ENCODE measurements around the gene CTAGE4. TPM values are rescaled to one million over a fixed set of nuclear protein-coding genes. Genes with fewer than 3 reads are reported as not detected.
"Not testable (repeated sequence)": the region's sequence is repeated elsewhere in the genome, so short reads cannot be mapped to it uniquely, and the experiment has no call there.

Gene CTAGE4
- polyA plus RNA-seq: 1 to 10 TPM; 3.2 to 4.3 TPM

GRCh38 chr7:144183166-144183565 lies at the start of gene CTAGE4:
TSS of gene CTAGE4 (plus strand) at chr7:144183466. CDS start at chr7:144183504, 38 bp downstream.
- not testable (repeated sequence) for H3K4me1 ChIP-seq (ENCODE audit: control insufficient read depth in 2 of 2, insufficient read depth in 2 of 2, low read length in 1 of 2); H3K27me3 ChIP-seq (ENCODE audit: control insufficient read depth in 1 of 2, insufficient read depth in 2 of 2, low read length in 2 of 2); H3K9me3 ChIP-seq (ENCODE audit: control insufficient read depth in 2 of 2, insufficient read depth in 1 of 2, low read depth in 1 of 2, low read length in 1 of 2); H3K36me3 ChIP-seq (ENCODE audit: control insufficient read depth in 2 of 2, insufficient read depth in 2 of 2, low read length in 1 of 2); H3K27ac ChIP-seq (ENCODE audit: low read depth in 2 of 2, low read length in 1 of 2); H3K4me3 ChIP-seq (ENCODE audit: low read depth in 1 of 2, low read length in 2 of 2)
- WGBS, 2 donors: no CpG with 5 or more reads among the region's 19 CpGs

- 55 to 64% methylated on average over 1 of the region's 1 CpG for WGBS, 2 donors
- no peaks in the 10 kb centered on the region for H3K36me3 ChIP-seq (ENCODE audit: control insufficient read depth in 2 of 2, insufficient read depth in 2 of 2, low read length in 1 of 2)
- H3K27ac ChIP-seq (ENCODE audit: low read depth in 2 of 2, low read length in 1 of 2): no peak overlapping the region
- H3K4me1 ChIP-seq (ENCODE audit: control insufficient read depth in 2 of 2, insufficient read depth in 2 of 2, low read length in 1 of 2): no peaks in the 10 kb centered on the region
- no peak overlapping the region for H3K4me3 ChIP-seq (ENCODE audit: low read depth in 1 of 2, low read length in 2 of 2)
- H3K27me3 ChIP-seq (ENCODE audit: control insufficient read depth in 1 of 2, insufficient read depth in 2 of 2, low read length in 2 of 2): no peaks in the 10 kb centered on the region
- H3K9me3 ChIP-seq (ENCODE audit: control insufficient read depth in 2 of 2, insufficient read depth in 1 of 2, low read depth in 1 of 2, low read length in 1 of 2): no peaks in the 10 kb centered on the region
Measured at GRCh38 chr7:144134116-144134515, 49.1 kb upstream of the CTAGE4 start.

- Histone ChIP-seq H3K4me3 (ENCODE audit: low read depth in 1 of 2, low read length in 2 of 2) (no peak overlapping the region), H3K9me3 (ENCODE audit: control insufficient read depth in 2 of 2, insufficient read depth in 1 of 2, low read depth in 1 of 2, low read length in 1 of 2) (no peaks in the 10 kb centered on the region), H3K27ac (ENCODE audit: low read depth in 2 of 2, low read length in 1 of 2) (no peak overlapping the region), H3K4me1 (ENCODE audit: control insufficient read depth in 2 of 2, insufficient read depth in 2 of 2, low read length in 1 of 2) (no peaks in the 10 kb centered on the region), H3K36me3 (ENCODE audit: control insufficient read depth in 2 of 2, insufficient read depth in 2 of 2, low read length in 1 of 2) (no peaks in the 10 kb centered on the region), H3K27me3 (ENCODE audit: control insufficient read depth in 1 of 2, insufficient read depth in 2 of 2, low read length in 2 of 2) (no peaks in the 10 kb centered on the region)
- WGBS, 2 donors: 58 to 72% methylated on average over 1 of the region's 1 CpG
Measured at GRCh38 chr7:144137501-144137900, 45.8 kb upstream of the CTAGE4 start.

- Histone ChIP-seq H3K27me3 (ENCODE audit: control insufficient read depth in 1 of 2, insufficient read depth in 2 of 2, low read length in 2 of 2) (no peaks in the 10 kb centered on the region), H3K4me1 (ENCODE audit: control insufficient read depth in 2 of 2, insufficient read depth in 2 of 2, low read length in 1 of 2) (no peaks in the 10 kb centered on the region), H3K36me3 (ENCODE audit: control insufficient read depth in 2 of 2, insufficient read depth in 2 of 2, low read length in 1 of 2) (no peaks in the 10 kb centered on the region), H3K9me3 (ENCODE audit: control insufficient read depth in 2 of 2, insufficient read depth in 1 of 2, low read depth in 1 of 2, low read length in 1 of 2) (peaks cover 4 to 5% of the 10 kb centered on the region in 2 donors), H3K27ac (ENCODE audit: low read depth in 2 of 2, low read length in 1 of 2) (no peak overlapping the region), H3K4me3 (ENCODE audit: low read depth in 1 of 2, low read length in 2 of 2) (no peak overlapping the region)
- WGBS, 2 donors: 81 to 87% methylated on average over 3 of the region's 3 CpGs
Measured at GRCh38 chr7:144142187-144142586, 41.1 kb upstream of the CTAGE4 start.

- Histone ChIP-seq H3K27ac (ENCODE audit: low read depth in 2 of 2, low read length in 1 of 2) (no peak overlapping the region), H3K9me3 (ENCODE audit: control insufficient read depth in 2 of 2, insufficient read depth in 1 of 2, low read depth in 1 of 2, low read length in 1 of 2) (peaks cover 7 to 8% of the 10 kb centered on the region in 2 donors)
Measured at GRCh38 chr7:144144426-144144825, 38.8 kb upstream of the CTAGE4 start.

GRCh38 chr7:144148224-144148827 lies 34.9 kb upstream of the CTAGE4 start:
- 77 to 80% methylated on average over 2 of the region's 2 CpGs for WGBS, 2 donors

More at GRCh38 chr7:144144426-144144825, 38.8 kb upstream of the CTAGE4 start:
- Histone ChIP-seq H3K4me1 (ENCODE audit: control insufficient read depth in 2 of 2, insufficient read depth in 2 of 2, low read length in 1 of 2) (no peaks in the 10 kb centered on the region), H3K4me3 (ENCODE audit: low read depth in 1 of 2, low read length in 2 of 2) (no peak overlapping the region), H3K27me3 (ENCODE audit: control insufficient read depth in 1 of 2, insufficient read depth in 2 of 2, low read length in 2 of 2) (no peaks in the 10 kb centered on the region), H3K36me3 (ENCODE audit: control insufficient read depth in 2 of 2, insufficient read depth in 2 of 2, low read length in 1 of 2) (no peaks in the 10 kb centered on the region)
- whole genome bisulfite sequencing, 2 donors: 92 to 94% methylated on average over 3 of the region's 3 CpGs

GRCh38 chr7:144158861-144159260 lies 24.4 kb upstream of the CTAGE4 start:
- no peaks in the 10 kb centered on the region for H3K27me3 ChIP-seq (ENCODE audit: control insufficient read depth in 1 of 2, insufficient read depth in 2 of 2, low read length in 2 of 2)
- no peak overlapping the region for H3K4me3 ChIP-seq (ENCODE audit: low read depth in 1 of 2, low read length in 2 of 2)
- H3K36me3 ChIP-seq (ENCODE audit: control insufficient read depth in 2 of 2, insufficient read depth in 2 of 2, low read length in 1 of 2): no peaks in the 10 kb centered on the region
- H3K27ac ChIP-seq (ENCODE audit: low read depth in 2 of 2, low read length in 1 of 2): no peak overlapping the region
- WGBS, 2 donors: 89 to 97% methylated on average over 1 of the region's 1 CpG
- H3K4me1 ChIP-seq (ENCODE audit: control insufficient read depth in 2 of 2, insufficient read depth in 2 of 2, low read length in 1 of 2): no peaks in the 10 kb centered on the region
- H3K9me3 ChIP-seq (ENCODE audit: control insufficient read depth in 2 of 2, insufficient read depth in 1 of 2, low read depth in 1 of 2, low read length in 1 of 2): no peaks in the 10 kb centered on the region

More at GRCh38 chr7:144148224-144148827, 34.9 kb upstream of the CTAGE4 start:
- Histone ChIP-seq H3K27me3 (ENCODE audit: control insufficient read depth in 1 of 2, insufficient read depth in 2 of 2, low read length in 2 of 2) (no peaks in the 10 kb centered on the region), H3K4me3 (ENCODE audit: low read depth in 1 of 2, low read length in 2 of 2) (no peak overlapping the region), H3K36me3 (ENCODE audit: control insufficient read depth in 2 of 2, insufficient read depth in 2 of 2, low read length in 1 of 2) (no peaks in the 10 kb centered on the region), H3K27ac (ENCODE audit: low read depth in 2 of 2, low read length in 1 of 2) (no peak overlapping the region), H3K4me1 (ENCODE audit: control insufficient read depth in 2 of 2, insufficient read depth in 2 of 2, low read length in 1 of 2) (no peaks in the 10 kb centered on the region), H3K9me3 (ENCODE audit: control insufficient read depth in 2 of 2, insufficient read depth in 1 of 2, low read depth in 1 of 2, low read length in 1 of 2) (peaks cover 7 to 8% of the 10 kb centered on the region in 2 donors)

- WGBS, 2 donors: 78 to 81% methylated on average over 2 of the region's 2 CpGs
- H3K4me1 ChIP-seq (ENCODE audit: control insufficient read depth in 2 of 2, insufficient read depth in 2 of 2, low read length in 1 of 2): no peaks in the 10 kb centered on the region
- no peaks in the 10 kb centered on the region for H3K9me3 ChIP-seq (ENCODE audit: control insufficient read depth in 2 of 2, insufficient read depth in 1 of 2, low read depth in 1 of 2, low read length in 1 of 2)
- H3K36me3 ChIP-seq (ENCODE audit: control insufficient read depth in 2 of 2, insufficient read depth in 2 of 2, low read length in 1 of 2): no peaks in the 10 kb centered on the region
- no peak overlapping the region for H3K4me3 ChIP-seq (ENCODE audit: low read depth in 1 of 2, low read length in 2 of 2)
- no peaks in the 10 kb centered on the region for H3K27me3 ChIP-seq (ENCODE audit: control insufficient read depth in 1 of 2, insufficient read depth in 2 of 2, low read length in 2 of 2)
- H3K27ac ChIP-seq (ENCODE audit: low read depth in 2 of 2, low read length in 1 of 2): no peak overlapping the region
Measured at GRCh38 chr7:144164784-144165183, 18.5 kb upstream of the CTAGE4 start.

GRCh38 chr7:144171594-144172350 lies 11.5 kb upstream of the CTAGE4 start:
- not testable (repeated sequence) for H3K27ac ChIP-seq (ENCODE audit: low read depth in 2 of 2, low read length in 1 of 2); H3K4me3 ChIP-seq (ENCODE audit: low read depth in 1 of 2, low read length in 2 of 2); H3K36me3 ChIP-seq (ENCODE audit: control insufficient read depth in 2 of 2, insufficient read depth in 2 of 2, low read length in 1 of 2); H3K9me3 ChIP-seq (ENCODE audit: control insufficient read depth in 2 of 2, insufficient read depth in 1 of 2, low read depth in 1 of 2, low read length in 1 of 2); H3K27me3 ChIP-seq (ENCODE audit: control insufficient read depth in 1 of 2, insufficient read depth in 2 of 2, low read length in 2 of 2); H3K4me1 ChIP-seq (ENCODE audit: control insufficient read depth in 2 of 2, insufficient read depth in 2 of 2, low read length in 1 of 2)
- WGBS, 2 donors: 73 to 74% methylated on average over 4 of the region's 4 CpGs

- Histone ChIP-seq H3K9me3 (ENCODE audit: control insufficient read depth in 2 of 2, insufficient read depth in 1 of 2, low read depth in 1 of 2, low read length in 1 of 2) (peaks cover 0 to 2% of the 10 kb centered on the region in 2 donors), H3K4me3 (ENCODE audit: low read depth in 1 of 2, low read length in 2 of 2) (no peak overlapping the region), H3K27ac (ENCODE audit: low read depth in 2 of 2, low read length in 1 of 2) (no peak overlapping the region), H3K27me3 (ENCODE audit: control insufficient read depth in 1 of 2, insufficient read depth in 2 of 2, low read length in 2 of 2) (no peaks in the 10 kb centered on the region), H3K4me1 (ENCODE audit: control insufficient read depth in 2 of 2, insufficient read depth in 2 of 2, low read length in 1 of 2) (no peaks in the 10 kb centered on the region), H3K36me3 (ENCODE audit: control insufficient read depth in 2 of 2, insufficient read depth in 2 of 2, low read length in 1 of 2) (no peaks in the 10 kb centered on the region)
- 92 to 94% methylated on average over 5 of the region's 5 CpGs for WGBS, 2 donors
Measured at GRCh38 chr7:144174613-144175012, 8.7 kb upstream of the CTAGE4 start.

Data from esophagus (tissue), 2 donors.